Naive thymus-derived CD4-positive, alpha-beta T cell (primary cell): ENCODE measurements around the gene AATK. TPM values are rescaled to one million over a fixed set of nuclear protein-coding genes. Genes with fewer than 3 reads are reported as not detected.

Experiments
- ATAC-seq: fragments of 150-1000 bp; cut with Tn5 transposase; 2 replicates; pipeline ENCODE4 v1.10.0; 2021; ENCODE audit warnings: mild to moderate bottlenecking, moderate library complexity
- CTCF ChIA-PET: fragments of 350-600 bp; sonication (Branson Sonifier 250); formaldehyde crosslinking; loops from one replicate; lab custom pipeline; 2021; ENCODE audit warnings: antibody characterized with exemption; lab: Charles Lee
- POLR2A ChIA-PET: fragments of 350-600 bp; sonication (Branson Sonifier 250); formaldehyde crosslinking; loops from one replicate; lab custom pipeline; 2021; ENCODE audit warnings: antibody characterized with exemption, inconsistent platforms; lab: Charles Lee
- DNase-seq, 9 donors: peaks; one replicate each; pipeline versions ENCODE4 v3.0.0 to v3.0.0-alpha.2; 2020 to 2022; ENCODE audit warnings: mixed read lengths in 1 of 9
- H3K27ac ChIP-seq: one replicate; pipeline ENCODE4 v1.7.0; 2013; ENCODE audit warnings: mild to moderate bottlenecking, low read depth, low read length, moderate library complexity
- H3K27me3 ChIP-seq, 2 donors: one replicate each; pipeline ENCODE4 v1.7.0; 2013; ENCODE audit warnings: low read length in 2 of 2, mild to moderate bottlenecking in 2 of 2, moderate library complexity in 2 of 2; ENCODE audit not compliant: control insufficient read depth in 2 of 2, insufficient read depth in 2 of 2
- H3K36me3 ChIP-seq, 3 experiments: 1 replicate in 2 of 3; 2 replicates in 1 of 3; pipeline ENCODE4 v1.7.0; 2013; ENCODE audit warnings: low read length in 3 of 3, mild to moderate bottlenecking in 3 of 3, moderate library complexity in 1 of 3; ENCODE audit not compliant: insufficient read depth in 3 of 3, control insufficient read depth in 2 of 3
- H3K4me1 ChIP-seq, 2 donors: one replicate each; pipeline ENCODE4 v1.7.0; 2013; ENCODE audit warnings: low read length in 2 of 2, mild to moderate bottlenecking in 2 of 2, moderate library complexity in 1 of 2; ENCODE audit not compliant: control insufficient read depth in 2 of 2, insufficient read depth in 2 of 2
- H3K4me3 ChIP-seq: 2 replicates; pipeline ENCODE4 v1.7.0; 2013; ENCODE audit warnings: mild to moderate bottlenecking, low read length
- H3K9me3 ChIP-seq, 3 experiments: 1 replicate in 2 of 3; 2 replicates in 1 of 3; pipeline ENCODE4 v1.7.0; 2013; ENCODE audit warnings: low read length in 3 of 3; ENCODE audit not compliant: control insufficient read depth in 2 of 3
- H3K27ac Mint-ChIP-seq, 9 donors: one replicate each; pipeline ENCODE4 v1.8.0; 2020 to 2022; ENCODE audit warnings: mixed read lengths in 9 of 9, mild to moderate bottlenecking in 8 of 9, moderate library complexity in 5 of 9, inconsistent platforms in 2 of 9
- H3K27me3 Mint-ChIP-seq, 5 donors: one replicate each; pipeline ENCODE4 v1.8.0; 2021 to 2022; ENCODE audit warnings: mixed read lengths in 5 of 5, mild to moderate bottlenecking in 1 of 5
- H3K36me3 Mint-ChIP-seq, 5 donors: one replicate each; pipeline ENCODE4 v1.8.0; 2020 to 2022; ENCODE audit warnings: mixed read lengths in 5 of 5, mild to moderate bottlenecking in 3 of 5, inconsistent platforms in 1 of 5
- H3K4me1 Mint-ChIP-seq, 7 donors: one replicate each; pipeline ENCODE4 v1.8.0; 2020 to 2022; ENCODE audit warnings: mixed read lengths in 7 of 7, mild to moderate bottlenecking in 3 of 7, inconsistent platforms in 1 of 7
- H3K4me3 Mint-ChIP-seq, 10 donors: one replicate each; pipeline ENCODE4 v1.8.0; 2020 to 2022; ENCODE audit warnings: mild to moderate bottlenecking in 10 of 10, mixed read lengths in 10 of 10, moderate library complexity in 6 of 10, inconsistent platforms in 2 of 10
- H3K9me3 Mint-ChIP-seq, 11 donors: one replicate each; pipeline ENCODE4 v1.8.0; 2020 to 2022; ENCODE audit warnings: mixed read lengths in 11 of 11, mild to moderate bottlenecking in 4 of 11, inconsistent platforms in 1 of 11, moderate library complexity in 1 of 11
- intact Hi-C, 2 donors: fragments of 100-400 bp; cut with micrococcal nuclease; formaldehyde crosslinking; loops; one replicate each; pipeline ENCODE4 v1.15.1; 2023
- polyA plus RNA-seq, 2 donors: library from polyadenylated mRNA; unstranded; fragments of 300-500 nt; fragmentation: Illumina TruSeq; gene quantifications; one replicate each; pipeline ENCODE4 v1.2.3, GENCODE V29; 2021
- total RNA-seq, 6 experiments: library from RNA in 5 of 6; stranded (reverse) in 5 of 6; gene quantifications; 1 replicate in 5 of 6; 2 replicates in 1 of 6; pipeline ENCODE4 v1.2.3 and lab custom pipeline; 2021 to 2026

AATK gene
- total and polyA plus RNA-seq, 7 experiments from 2014 or later = 0.46 to 10.4 (median 1.4) TPM; not detected in 2

DNA sequence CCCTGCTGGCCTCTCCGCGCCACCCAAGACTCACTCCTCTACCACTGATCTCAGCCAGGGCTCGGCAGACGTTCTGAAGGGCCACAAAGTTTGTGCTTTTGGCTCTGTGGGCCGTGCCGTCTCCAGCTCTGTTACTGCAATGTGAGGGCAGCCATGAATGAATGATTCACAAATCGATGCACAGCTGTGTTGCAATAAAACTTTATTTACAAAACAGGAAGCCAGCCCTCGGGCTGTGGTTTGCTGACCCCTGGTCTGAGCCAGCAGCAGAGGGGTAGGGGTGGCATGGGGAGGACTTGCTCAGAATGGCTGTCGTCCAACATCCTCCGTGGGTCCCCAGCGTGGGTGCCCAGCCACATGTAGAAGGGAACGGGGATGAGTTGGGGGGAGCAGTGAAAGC lies 63.7 kb downstream of the AATK start:
- H3K36me3 Mint-ChIP-seq = no peaks in the 10 kb centered on the region
- ChIA-PET CTCF (interaction anchor here (0.5 to 1.9 kb wide), 10 partner anchors 14 to 1308 kb away, joined by 3 to 16 read pairs (median 4); no protein-coding TSS in a partner anchor), POLR2A (interaction anchor here (0.7 to 1.0 kb wide), 2 partner anchors 78 to 100 kb away, joined by 3 to 5 read pairs; no protein-coding TSS in a partner anchor)
- no peak overlapping the region for H3K27ac ChIP-seq
- H3K27me3 Mint-ChIP-seq = no peaks in the 10 kb centered on the region
- H3K4me1 Mint-ChIP-seq = peaks cover 0 to 3% (median 0%) of the 10 kb centered on the region in 7 donors
- no peak overlapping the region for H3K27ac Mint-ChIP-seq
- H3K4me3 ChIP-seq = no peak overlapping the region
- H3K4me3 Mint-ChIP-seq = no peak overlapping the region
- no peaks in the 10 kb centered on the region for H3K27me3 ChIP-seq
- H3K9me3 ChIP-seq = no peaks in the 10 kb centered on the region
- H3K9me3 Mint-ChIP-seq = no peaks in the 10 kb centered on the region
- intact Hi-C loops = no loop called here
- no peak for ATAC-seq
- H3K36me3 ChIP-seq = no peaks in the 10 kb centered on the region
- peaks cover 4 to 15% of the 10 kb centered on the region in 2 donors for H3K4me1 ChIP-seq
- DNase-seq = no peak

DNA sequence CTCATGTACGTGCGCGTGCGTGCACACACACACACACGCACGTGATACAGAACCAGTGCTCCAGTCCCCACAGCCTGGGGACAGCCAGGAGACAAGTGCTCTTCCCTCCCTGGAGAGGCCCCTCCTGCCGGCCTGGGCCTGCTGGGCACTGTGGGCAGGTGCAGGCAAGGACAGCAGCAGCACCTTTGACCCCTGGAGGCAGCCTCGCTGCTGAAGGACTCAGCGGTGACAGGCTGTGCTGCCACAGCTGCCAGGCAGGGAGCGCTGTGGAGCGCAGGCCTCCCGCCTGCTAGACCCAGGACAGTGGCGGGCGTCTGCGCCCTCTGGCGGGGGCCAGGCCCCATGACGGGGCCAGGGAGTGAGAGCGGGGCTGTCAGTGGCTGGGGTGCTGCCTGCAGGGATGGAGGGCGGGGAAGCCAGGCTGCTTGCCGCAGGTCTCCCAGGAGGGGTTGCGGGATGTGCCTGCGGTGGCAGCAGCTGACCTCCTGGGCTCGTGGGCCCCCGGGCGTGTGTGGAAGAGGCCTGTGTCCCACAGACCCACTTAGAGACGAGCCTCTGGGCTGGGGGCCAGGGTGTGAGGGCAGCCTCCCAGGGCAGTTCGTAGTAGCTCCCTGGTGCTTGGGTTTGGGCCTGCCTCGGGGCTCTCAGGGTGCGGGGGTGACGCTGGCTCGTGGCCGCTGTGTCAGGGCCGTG lies 64.3 kb downstream of the AATK start:
- no peaks in the 10 kb centered on the region for H3K27me3 Mint-ChIP-seq
- H3K27ac Mint-ChIP-seq = no peak overlapping the region
- peaks cover 10 to 20% of the 10 kb centered on the region in 2 donors for H3K4me1 ChIP-seq
- H3K27ac ChIP-seq = no peak overlapping the region
- DNase-seq (peak; percentile 81 to 93 (median 90)), ATAC-seq (peak; percentile 100)
- H3K4me3 ChIP-seq = no peak overlapping the region
- no peaks in the 10 kb centered on the region for H3K36me3 ChIP-seq
- H3K36me3 Mint-ChIP-seq = no peaks in the 10 kb centered on the region
- H3K27me3 ChIP-seq = no peaks in the 10 kb centered on the region
- ChIA-PET POLR2A (interaction anchor here (0.7 to 1.0 kb wide), 2 partner anchors 78 to 99 kb away, joined by 3 to 5 read pairs; no protein-coding TSS in a partner anchor), CTCF (interaction anchor here (0.5 to 1.9 kb wide), 9 partner anchors 15 to 1309 kb away, joined by 3 to 16 read pairs (median 3); no protein-coding TSS in a partner anchor)
- peaks cover 0 to under 1% (median 0%) of the 10 kb centered on the region in 11 donors for H3K9me3 Mint-ChIP-seq
- intact Hi-C loops = loop anchor here (1.0 kb wide), 7 partner anchors 66 to 674 kb away; partner anchors contain the start of gene BAIAP2 (in 1 of the 2)
- no peaks in the 10 kb centered on the region for H3K9me3 ChIP-seq
- H3K4me3 Mint-ChIP-seq = no peak overlapping the region
- peaks cover 0 to 3% (median under 1%) of the 10 kb centered on the region in 7 donors for H3K4me1 Mint-ChIP-seq

- no peak overlapping the region for H3K4me3 ChIP-seq
- Mint-ChIP-seq H3K9me3 (peaks cover 0 to 2% (median 0%) of the 10 kb centered on the region in 11 donors), H3K36me3 (no peaks in the 10 kb centered on the region), H3K27ac (no peak overlapping the region), H3K4me1 (peaks cover 0 to 7% (median 3%) of the 10 kb centered on the region in 7 donors), H3K4me3 (no peak overlapping the region), H3K27me3 (no peaks in the 10 kb centered on the region)
- no peak overlapping the region for H3K27ac ChIP-seq
- H3K36me3 ChIP-seq = no peaks in the 10 kb centered on the region
- ChIA-PET CTCF (interaction anchor here (1.2 kb wide), 1 partner anchor 75 kb away, joined by 3 read pairs; no protein-coding TSS in a partner anchor), POLR2A (interaction anchor here (0.6 kb wide), 1 partner anchor 872 kb away, joined by 4 read pairs; no protein-coding TSS in a partner anchor)
- ATAC-seq (no peak), DNase-seq (no peak)
- no peaks in the 10 kb centered on the region for H3K9me3 ChIP-seq
- peaks cover 20 to 29% of the 10 kb centered on the region in 2 donors for H3K4me1 ChIP-seq
- intact Hi-C loops = loop anchor here (1.0 kb wide), 7 partner anchors 65 to 673 kb away; partner anchors contain the start of gene BAIAP2 (in 1 of the 2)
- H3K27me3 ChIP-seq = no peaks in the 10 kb centered on the region
Measured at GRCh38 chr17:81100668-81101067, 65.4 kb downstream of the AATK start.

- CTCF ChIA-PET = interaction anchor here (1.2 to 1.5 kb wide), 2 partner anchors 74 to 76 kb away, joined by 3 to 4 read pairs; no protein-coding TSS in a partner anchor
- Mint-ChIP-seq H3K36me3 (no peaks in the 10 kb centered on the region), H3K27ac (no peak overlapping the region), H3K9me3 (peaks cover 0 to 2% (median 0%) of the 10 kb centered on the region in 11 donors), H3K4me3 (no peak overlapping the region), H3K4me1 (peaks cover 2 to 10% (median 7%) of the 10 kb centered on the region in 7 donors), H3K27me3 (no peaks in the 10 kb centered on the region)
- Histone ChIP-seq H3K27ac (no peak overlapping the region), H3K4me1 (peaks cover 26 to 37% of the 10 kb centered on the region in 2 donors), H3K36me3 (no peaks in the 10 kb centered on the region), H3K27me3 (no peaks in the 10 kb centered on the region), H3K4me3 (no peak overlapping the region), H3K9me3 (no peaks in the 10 kb centered on the region)
- intact Hi-C loops = no loop called here
- POLR2A ChIA-PET = no interaction called here
- DNase-seq (no peak), ATAC-seq (no peak)
Measured at GRCh38 chr17:81099888-81100287, 66.1 kb downstream of the AATK start.

DNA sequence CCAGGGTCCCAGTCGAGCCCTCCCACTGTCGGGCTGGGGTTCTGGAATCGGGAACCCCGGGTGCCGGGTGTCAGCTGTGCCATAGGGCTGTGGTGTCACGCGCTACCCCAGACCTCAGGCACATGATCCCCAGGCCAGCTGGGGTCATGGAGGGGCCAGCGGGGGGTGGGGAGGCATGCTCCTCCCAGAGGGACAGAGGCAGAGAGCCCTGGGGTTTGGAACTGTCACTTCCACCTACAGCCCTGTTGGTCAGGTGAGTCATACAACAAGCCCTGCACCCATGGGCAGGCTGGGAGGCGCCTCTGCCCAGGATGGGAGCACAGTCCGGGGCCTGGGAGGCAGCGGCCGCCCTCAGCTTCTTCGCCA lies 68.1 kb downstream of the AATK start:
- peaks cover 0 to 5% (median 0%) of the 10 kb centered on the region in 5 donors for H3K27me3 Mint-ChIP-seq
- H3K27ac Mint-ChIP-seq = no peak overlapping the region
- Histone ChIP-seq H3K9me3 (no peaks in the 10 kb centered on the region), H3K4me1 (peaks cover 35 to 46% of the 10 kb centered on the region in 2 donors), H3K4me3 (no peak overlapping the region), H3K36me3 (no peaks in the 10 kb centered on the region), H3K27ac (no peak overlapping the region), H3K27me3 (no peaks in the 10 kb centered on the region)
- peaks cover 0 to 2% (median 0%) of the 10 kb centered on the region in 11 donors for H3K9me3 Mint-ChIP-seq
- peaks cover 9 to 17% (median 12%) of the 10 kb centered on the region in 7 donors for H3K4me1 Mint-ChIP-seq
- intact Hi-C loops = no loop called here
- ChIA-PET CTCF (no interaction called here), POLR2A (no interaction called here)
- no peak for ATAC-seq
- no peaks in the 10 kb centered on the region for H3K36me3 Mint-ChIP-seq
- H3K4me3 Mint-ChIP-seq = no peak overlapping the region
- DNase-seq = no peak

GRCh38 chr17:81097134-81097942 lies 68.7 kb downstream of the AATK start:
- Mint-ChIP-seq H3K4me1 (peaks cover 9 to 17% (median 12%) of the 10 kb centered on the region in 7 donors), H3K4me3 (peak overlapping the region in 2 of 10 donors; percentile 14 to 59), H3K9me3 (peaks cover 0 to 2% (median 0%) of the 10 kb centered on the region in 11 donors), H3K27me3 (peaks cover 0 to 5% (median 0%) of the 10 kb centered on the region in 5 donors), H3K36me3 (no peaks in the 10 kb centered on the region), H3K27ac (no peak overlapping the region)
- Histone ChIP-seq H3K36me3 (no peaks in the 10 kb centered on the region), H3K4me1 (peaks cover 35 to 46% of the 10 kb centered on the region in 2 donors), H3K27ac (no peak overlapping the region), H3K27me3 (no peaks in the 10 kb centered on the region), H3K9me3 (no peaks in the 10 kb centered on the region), H3K4me3 (no peak overlapping the region)
- CTCF ChIA-PET = no interaction called here
- DNase-seq (peak in 1 of 9 donors; percentile 67), ATAC-seq (no peak)
- POLR2A ChIA-PET = no interaction called here
- intact Hi-C loops = no loop called here
